Nephron progenitor cell (in vitro differentiated cells): Measurements from ENCODE around the gene RCAN2.

ENCODE experiments used
- DNase-seq: peaks from one replicate; pipeline ENCODE4 v3.0.0; 2021
- H3K27ac Mint-ChIP-seq: 2 replicates; pipeline ENCODE4 v1.8.0; 2021; ENCODE audit warnings: mild to moderate bottlenecking, moderate library complexity, mixed read lengths
- H3K27me3 Mint-ChIP-seq: 2 replicates; pipeline ENCODE4 v1.8.0; 2021; ENCODE audit warnings: mild to moderate bottlenecking, low read depth, mixed read lengths; ENCODE audit not compliant: poor library complexity
- H3K36me3 Mint-ChIP-seq: 2 replicates; pipeline ENCODE4 v1.8.0; 2021; ENCODE audit warnings: low read depth, mixed read lengths
- H3K4me1 Mint-ChIP-seq: 2 replicates; pipeline ENCODE4 v1.8.0; 2021; ENCODE audit warnings: mixed read lengths
- H3K4me3 Mint-ChIP-seq: 2 replicates; pipeline ENCODE4 v1.8.0; 2021; ENCODE audit warnings: mild to moderate bottlenecking, moderate library complexity, mixed read lengths
- H3K9me3 Mint-ChIP-seq: 2 replicates; pipeline ENCODE4 v1.8.0; 2021; ENCODE audit warnings: mild to moderate bottlenecking, moderate library complexity, mixed read lengths
- CTCF ChIP-seq: fragments of 200-600 bp; sonication (generic); IDR thresholded peaks from 2 replicates; pipeline ENCODE4 v1.5.0; 2021; ENCODE audit warnings: antibody characterized with exemption

The RCAN2 gene

GRCh38 chr6:46236752-46237151 is 254.5 kb downstream of the RCAN2 start:
- no peaks in the 10 kb centered on the region for H3K4me1 Mint-ChIP-seq
- H3K4me3 Mint-ChIP-seq = no peak overlapping the region
- H3K27ac Mint-ChIP-seq = no peak overlapping the region
- H3K9me3 Mint-ChIP-seq = peaks cover 5% of the 10 kb centered on the region
- no peak for TF ChIP-seq CTCF
- no peaks in the 10 kb centered on the region for H3K27me3 Mint-ChIP-seq
- H3K36me3 Mint-ChIP-seq = no peaks in the 10 kb centered on the region
- DNase-seq = no peak

DNA sequence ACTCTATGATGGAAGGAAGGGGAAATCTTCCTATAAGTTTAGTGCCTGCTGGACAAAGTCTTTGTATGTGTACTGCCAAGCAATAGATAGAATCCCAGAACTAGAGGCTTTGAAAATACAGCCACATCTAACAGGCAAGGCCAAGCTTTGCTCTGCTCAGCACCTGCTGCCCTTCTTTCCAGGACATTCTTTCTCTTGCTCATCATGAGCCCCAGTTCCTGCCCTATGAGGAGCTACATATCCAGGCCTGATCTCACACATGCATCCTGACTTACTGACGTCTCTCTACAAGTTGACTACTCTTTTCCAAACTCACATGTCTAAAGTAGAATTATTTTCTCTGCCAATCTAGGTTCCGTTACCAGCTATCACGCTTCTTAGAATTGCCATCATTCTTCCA is 256.0 kb downstream of the RCAN2 start:
- Mint-ChIP-seq H3K4me3 (no peak overlapping the region), H3K9me3 (peaks cover 17% of the 10 kb centered on the region), H3K4me1 (no peaks in the 10 kb centered on the region), H3K27ac (no peak overlapping the region), H3K36me3 (no peaks in the 10 kb centered on the region), H3K27me3 (no peaks in the 10 kb centered on the region)
- no peak for DNase-seq
- TF ChIP-seq CTCF = no peak

DNA sequence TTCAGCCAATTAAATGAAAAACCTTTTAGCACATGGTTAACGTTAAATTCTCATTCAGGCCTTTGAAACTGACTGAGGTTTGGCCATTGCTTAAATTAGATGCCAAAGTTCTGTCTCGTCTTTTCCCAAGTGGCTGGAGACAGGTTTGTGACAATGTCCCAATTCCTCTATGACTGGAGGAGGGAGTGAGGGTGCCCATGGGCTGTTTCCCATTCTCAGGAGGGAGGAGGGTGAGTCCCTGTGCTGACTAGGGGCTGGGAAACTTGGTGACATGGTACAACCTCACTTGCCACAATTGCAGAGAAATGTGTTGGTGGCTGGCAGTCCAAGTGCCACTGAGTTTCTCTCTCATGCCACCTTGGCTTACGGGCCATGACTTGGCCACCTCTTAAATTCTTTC is 256.5 kb downstream of the RCAN2 start:
- no peak for TF ChIP-seq CTCF
- no peak for DNase-seq
- Mint-ChIP-seq H3K36me3 (no peaks in the 10 kb centered on the region), H3K27me3 (no peaks in the 10 kb centered on the region), H3K4me1 (no peaks in the 10 kb centered on the region), H3K27ac (no peak overlapping the region), H3K4me3 (no peak overlapping the region), H3K9me3 (peaks cover 22% of the 10 kb centered on the region)

DNA sequence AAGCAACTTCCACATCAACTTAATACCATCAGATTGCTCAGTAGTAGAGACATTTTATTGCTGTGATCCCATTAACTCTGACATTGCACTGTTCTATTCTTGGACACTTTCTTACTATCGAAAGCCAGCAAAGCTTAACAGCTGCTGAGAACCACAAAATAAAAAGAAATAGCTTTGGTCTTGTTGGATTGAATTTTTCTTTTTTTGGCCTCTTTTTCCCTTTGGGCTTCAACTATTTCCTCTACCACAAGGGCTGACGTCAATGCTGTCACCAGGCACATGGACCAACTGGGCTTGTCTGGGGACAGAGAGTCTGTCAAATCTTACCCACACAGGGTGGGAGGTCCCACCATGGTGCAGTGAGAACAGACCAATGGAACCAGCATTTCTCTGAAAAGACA is 257.1 kb downstream of the RCAN2 start:
- TF ChIP-seq CTCF = no peak
- no peaks in the 10 kb centered on the region for H3K27me3 Mint-ChIP-seq
- H3K9me3 Mint-ChIP-seq = peaks cover 27% of the 10 kb centered on the region
- H3K36me3 Mint-ChIP-seq = peaks cover 5% of the 10 kb centered on the region
- no peak overlapping the region for H3K4me3 Mint-ChIP-seq
- no peak for DNase-seq
- no peak overlapping the region for H3K27ac Mint-ChIP-seq
- no peaks in the 10 kb centered on the region for H3K4me1 Mint-ChIP-seq

GRCh38 chr6:46233129-46233528 is 258.1 kb downstream of the RCAN2 start:
- no peak overlapping the region for H3K4me3 Mint-ChIP-seq
- no peak overlapping the region for H3K27ac Mint-ChIP-seq
- no peaks in the 10 kb centered on the region for H3K4me1 Mint-ChIP-seq
- no peaks in the 10 kb centered on the region for H3K27me3 Mint-ChIP-seq
- no peak for DNase-seq
- H3K36me3 Mint-ChIP-seq = peaks cover 6% of the 10 kb centered on the region
- H3K9me3 Mint-ChIP-seq = peaks cover 31% of the 10 kb centered on the region
- TF ChIP-seq CTCF = no peak

- TF ChIP-seq CTCF = no peak
- H3K9me3 Mint-ChIP-seq = no peaks in the 10 kb centered on the region
- H3K4me3 Mint-ChIP-seq = no peak overlapping the region
- DNase-seq = no peak
- H3K27me3 Mint-ChIP-seq = no peaks in the 10 kb centered on the region
- no peaks in the 10 kb centered on the region for H3K36me3 Mint-ChIP-seq
- H3K27ac Mint-ChIP-seq = no peak overlapping the region
- H3K4me1 Mint-ChIP-seq = peaks cover 12% of the 10 kb centered on the region
Observed at GRCh38 chr6:46222286-46222685, 269.0 kb downstream of the RCAN2 start.
